ENCODE measurements around the gene FAM136A. TPM values are rescaled to one million over a fixed set of nuclear protein-coding genes. Genes with fewer than 3 reads are reported as not detected.

Gene FAM136A
- polyA plus RNA-seq (2011; rRNA removed) (25.8 and 34.1 TPM in 2 replicates), polyA minus RNA-seq (2011; rRNA and poly(A)+ RNA removed) (8.0 and 8.8 TPM in 2 replicates)

- peak; percentile 77 for TF ChIP-seq CTCF (IDR thresholded peaks at IDR 0.05; ENCODE audit: low read depth, low read length)
- CTCF ChIA-PET, result interaction anchor here (0.6 to 7.4 kb wide), 15 partner anchors 7 to 1838 kb away, joined by 3 to 274 read pairs (median 5); partner anchors contain the start of gene SNRPG
- no peaks in the 10 kb centered on the region; the same call in 1 of the 2 replicates for H3K9me3 ChIP-seq (ENCODE audit: control insufficient read depth, insufficient read depth, low read length)
- peak within 1 kb of the TSS; percentile 11 for H3K27ac ChIP-seq (ENCODE audit: low read depth, low read length)
- POLR2A ChIA-PET, result interaction anchor here (0.5 to 2.1 kb wide), 3 partner anchors 8 to 231 kb away, joined by 3 to 9 read pairs (median 4); partner anchors contain the start of gene SNRPG
- peaks cover 2% of the 10 kb centered on the region for H3K27me3 ChIP-seq (ENCODE audit: control insufficient read depth, insufficient read depth, low read length)
- peak; percentile 11 for DNase-seq (ENCODE audit: low read depth, low spot score)
- peak within 1 kb of the TSS; percentile 83 for H3K4me3 ChIP-seq (ENCODE audit: low read depth, low read length)
These were observed at the start of gene FAM136A for GRCh38 chr2:70301344-70302194. Gene FAM136A, minus strand, starts transcription at chr2:70302067. Its CDS starts 56 bp downstream, at chr2:70302011.

- Histone ChIP-seq H3K27ac (ENCODE audit: low read depth, low read length) (no peak overlapping the region), H3K4me3 (ENCODE audit: low read depth, low read length) (no peak overlapping the region), H3K9me3 (ENCODE audit: control insufficient read depth, insufficient read depth, low read length) (no peaks in the 10 kb centered on the region), H3K27me3 (ENCODE audit: control insufficient read depth, insufficient read depth, low read length) (peaks cover 5% of the 10 kb centered on the region)
- no peak for TF ChIP-seq CTCF (IDR thresholded peaks at IDR 0.05; ENCODE audit: low read depth, low read length)
- DNase-seq (ENCODE audit: low read depth, low spot score), result no peak
- POLR2A ChIA-PET, result no interaction called here
- CTCF ChIA-PET, result interaction anchor here (1.7 kb wide), 1 partner anchor 10 kb away, joined by 7 read pairs; no protein-coding TSS in a partner anchor
These were observed 48.2 kb upstream of the FAM136A start for GRCh38 chr2:70349921-70350685.

- DNase-seq (ENCODE audit: low read depth, low spot score), result no peak
- ChIA-PET POLR2A (no interaction called here), CTCF (no interaction called here)
- H3K27me3 ChIP-seq (ENCODE audit: control insufficient read depth, insufficient read depth, low read length), result peaks cover 10% of the 10 kb centered on the region
- no peak for TF ChIP-seq CTCF (IDR thresholded peaks at IDR 0.05; ENCODE audit: low read depth, low read length)
- H3K9me3 ChIP-seq (ENCODE audit: control insufficient read depth, insufficient read depth, low read length), result no peaks in the 10 kb centered on the region
- H3K4me3 ChIP-seq (ENCODE audit: low read depth, low read length), result no peak overlapping the region
- H3K27ac ChIP-seq (ENCODE audit: low read depth, low read length), result no peak overlapping the region
These were observed 46.0 kb upstream of the FAM136A start for GRCh38 chr2:70347831-70348230.

GRCh38 chr2:70344195-70344594, 42.3 kb upstream of the FAM136A start:
- peaks cover 9% of the 10 kb centered on the region for H3K27me3 ChIP-seq (ENCODE audit: control insufficient read depth, insufficient read depth, low read length)
- no peak for DNase-seq (ENCODE audit: low read depth, low spot score)
- POLR2A ChIA-PET, result no interaction called here

More at GRCh38 chr2:70344195-70344594, 42.3 kb upstream of the FAM136A start:
- no peak overlapping the region for H3K4me3 ChIP-seq (ENCODE audit: low read depth, low read length)
- TF ChIP-seq CTCF (IDR thresholded peaks at IDR 0.05; ENCODE audit: low read depth, low read length), result no peak
- CTCF ChIA-PET, result no interaction called here
- no peak overlapping the region for H3K27ac ChIP-seq (ENCODE audit: low read depth, low read length)
- H3K9me3 ChIP-seq (ENCODE audit: control insufficient read depth, insufficient read depth, low read length), result no peaks in the 10 kb centered on the region
